ENCODE results near the gene KCNH4.
A peak's percentile ranks its signal among the peaks of the same experiment; 100 is the strongest.

KCNH4 gene

DNA sequence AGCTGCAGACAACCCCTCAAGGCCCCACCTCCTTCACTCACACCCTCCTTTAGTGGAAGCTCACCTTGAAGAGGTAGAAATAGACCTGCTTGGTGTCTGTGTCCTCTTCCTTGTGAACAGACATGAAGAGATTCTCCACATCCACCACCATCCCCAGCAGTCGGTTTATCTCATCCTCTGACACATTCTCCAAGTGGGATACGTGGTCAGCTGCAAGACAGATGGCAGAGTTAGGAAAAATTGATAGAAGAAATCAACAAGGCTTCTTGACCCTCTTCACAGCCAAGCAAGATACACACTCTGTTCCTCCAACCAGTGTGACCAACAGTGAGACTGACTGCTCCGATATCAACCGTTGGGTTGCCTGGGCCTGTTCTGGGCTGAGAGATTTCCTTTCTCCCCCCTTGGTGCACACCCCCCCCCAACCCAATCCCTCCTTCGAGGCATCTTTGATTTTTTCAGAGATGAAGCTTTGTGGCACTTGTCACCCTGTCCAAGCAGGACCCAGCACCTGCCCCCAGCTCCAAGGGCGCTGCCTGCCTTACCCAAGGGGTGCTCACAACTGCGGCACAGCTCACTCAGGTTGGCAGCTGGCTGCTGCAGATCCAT lies 60.7 kb downstream of the KCNH4 start:
- WGBS (ENCODE audit: insufficient coverage) = 60% methylated on average over 6 of the region's 7 CpGs
- Histone ChIP-seq H3K9me3 (ENCODE audit: control extremely low read depth in 1 of 5, control insufficient read depth in 4 of 5, insufficient read depth in 2 of 5, low read depth in 1 of 5, low read length in 4 of 5) (no peaks in the 10 kb centered on the region), H3K36me3 (ENCODE audit: control insufficient read depth in 4 of 4, insufficient read depth in 4 of 4, low read length in 3 of 4) (peaks cover 2 to 42% (median 29%) of the 10 kb centered on the region in 4 experiments), H3K4me3 (ENCODE audit: control insufficient read depth in 1 of 7, extremely low read depth in 1 of 7, insufficient read depth in 4 of 7, low read depth in 2 of 7, low read length in 6 of 7) (peak overlapping the region in 5 of 7 experiments; percentile 36 to 72 (median 59)), H3K27me3 (replicated peaks in 2 of 5; ENCODE audit: control insufficient read depth in 4 of 5, insufficient read depth in 5 of 5, low read length in 4 of 5) (no peaks in the 10 kb centered on the region), H3K4me1 (ENCODE audit: control extremely low read depth in 1 of 4, control insufficient read depth in 4 of 4, insufficient read depth in 4 of 4, low read length in 3 of 4) (peaks cover 0 to 15% (median 13%) of the 10 kb centered on the region in 4 experiments), H3K27ac (ENCODE audit: insufficient read depth in 1 of 2, low read depth in 1 of 2, low read length in 2 of 2, poor library complexity in 1 of 2, severe bottlenecking in 2 of 2) (no peak overlapping the region)
- ChIA-PET POLR2A (interaction anchor here (0.6 to 1.4 kb wide), 5 partner anchors 11 to 102 kb away, joined by 3 to 9 read pairs (median 3); partner anchors contain the start of gene DNAJC7), CTCF (interaction anchor here (0.9 to 21.8 kb wide), 17 partner anchors 8 to 158 kb away, joined by 3 to 381 read pairs (median 5); partner anchors contain the start of genes DHX58, DNAJC7, KCNH4 and NKIRAS2)
- DNase-seq = no peak

DNA sequence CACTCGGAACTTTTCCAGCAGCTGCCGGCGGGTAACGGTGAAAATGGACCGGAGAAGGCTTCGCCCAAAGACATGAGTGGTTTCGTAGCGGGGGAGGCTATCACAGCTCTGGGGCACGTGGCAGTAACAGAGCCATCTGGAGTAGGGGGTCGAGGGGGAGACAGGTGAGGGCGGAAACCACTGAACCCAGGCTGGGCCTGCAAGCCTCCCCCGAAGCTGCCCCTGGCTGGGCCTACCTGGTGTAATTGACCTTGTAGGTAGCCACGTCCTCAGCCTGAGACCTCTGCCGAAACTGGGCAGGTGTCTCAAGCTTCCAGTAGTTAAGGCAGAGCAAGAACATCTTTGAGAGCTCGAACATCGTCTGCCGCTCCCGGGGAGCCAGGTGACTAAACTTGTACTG lies 61.6 kb downstream of the KCNH4 start:
- POLR2A ChIA-PET = no interaction called here
- H3K4me3 ChIP-seq (ENCODE audit: control insufficient read depth in 1 of 7, extremely low read depth in 1 of 7, insufficient read depth in 4 of 7, low read depth in 2 of 7, low read length in 6 of 7) = no peak overlapping the region
- over 99% methylated on average over 12 of the region's 18 CpGs for WGBS (ENCODE audit: insufficient coverage)

DNA sequence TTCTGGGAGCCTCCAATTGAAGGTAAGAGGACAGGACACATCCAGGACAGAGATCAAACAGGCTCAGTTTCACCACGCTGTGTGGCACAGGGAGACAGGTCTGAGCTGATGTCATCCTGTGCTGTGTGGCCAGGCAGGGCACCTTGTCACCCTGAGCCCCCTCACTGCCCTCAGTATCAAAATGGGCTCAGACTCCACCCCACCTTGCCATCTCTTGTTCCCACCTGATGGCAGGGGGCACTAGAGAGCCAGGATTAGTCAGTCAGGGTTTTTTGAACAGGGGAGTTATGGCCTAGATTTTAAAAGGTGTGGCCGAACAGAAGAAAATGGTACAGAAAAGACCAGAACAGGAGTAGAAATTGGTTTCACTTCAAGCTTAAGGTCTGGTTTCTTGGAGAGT lies 62.4 kb downstream of the KCNH4 start:
- peaks cover 0 to 15% (median 14%) of the 10 kb centered on the region in 4 experiments for H3K4me1 ChIP-seq (ENCODE audit: control extremely low read depth in 1 of 4, control insufficient read depth in 4 of 4, insufficient read depth in 4 of 4, low read length in 3 of 4)
- CTCF ChIA-PET = interaction anchor here (0.6 to 21.8 kb wide), 21 partner anchors 8 to 156 kb away, joined by 3 to 381 read pairs (median 5); partner anchors contain the start of genes CNP, DNAJC7, GHDC and KCNH4
- POLR2A ChIA-PET = interaction anchor here (0.6 kb wide), 1 partner anchor 19 kb away, joined by 3 read pairs; no protein-coding TSS in a partner anchor
- peak; percentile 54 to 72 (median 69) for DNase-seq
- no peaks in the 10 kb centered on the region for H3K27me3 ChIP-seq (replicated peaks in 2 of 5; ENCODE audit: control insufficient read depth in 4 of 5, insufficient read depth in 5 of 5, low read length in 4 of 5)
- H3K27ac ChIP-seq (ENCODE audit: insufficient read depth in 1 of 2, low read depth in 1 of 2, low read length in 2 of 2, poor library complexity in 1 of 2, severe bottlenecking in 2 of 2) = no peak overlapping the region
- no peaks in the 10 kb centered on the region for H3K9me3 ChIP-seq (ENCODE audit: control extremely low read depth in 1 of 5, control insufficient read depth in 4 of 5, insufficient read depth in 2 of 5, low read depth in 1 of 5, low read length in 4 of 5)
- 91% methylated on average over 2 of the region's 2 CpGs for WGBS (ENCODE audit: insufficient coverage)
- no peak overlapping the region for H3K4me3 ChIP-seq (ENCODE audit: control insufficient read depth in 1 of 7, extremely low read depth in 1 of 7, insufficient read depth in 4 of 7, low read depth in 2 of 7, low read length in 6 of 7)
- peaks cover 2 to 47% (median 33%) of the 10 kb centered on the region in 4 experiments for H3K36me3 ChIP-seq (ENCODE audit: control insufficient read depth in 4 of 4, insufficient read depth in 4 of 4, low read length in 3 of 4)

More for the DNA sequence above, 61.6 kb downstream of the KCNH4 start:
- no peak for DNase-seq
- no peaks in the 10 kb centered on the region for H3K27me3 ChIP-seq (replicated peaks in 2 of 5; ENCODE audit: control insufficient read depth in 4 of 5, insufficient read depth in 5 of 5, low read length in 4 of 5)
- peaks cover 0 to 15% (median 13%) of the 10 kb centered on the region in 4 experiments for H3K4me1 ChIP-seq (ENCODE audit: control extremely low read depth in 1 of 4, control insufficient read depth in 4 of 4, insufficient read depth in 4 of 4, low read length in 3 of 4)
- CTCF ChIA-PET = interaction anchor here (0.6 to 21.8 kb wide), 20 partner anchors 9 to 155 kb away, joined by 3 to 381 read pairs (median 5); partner anchors contain the start of genes DNAJC7, GHDC, KCNH4 and NKIRAS2
- H3K27ac ChIP-seq (ENCODE audit: insufficient read depth in 1 of 2, low read depth in 1 of 2, low read length in 2 of 2, poor library complexity in 1 of 2, severe bottlenecking in 2 of 2) = no peak overlapping the region
- peaks cover 2 to 43% (median 32%) of the 10 kb centered on the region in 4 experiments for H3K36me3 ChIP-seq (ENCODE audit: control insufficient read depth in 4 of 4, insufficient read depth in 4 of 4, low read length in 3 of 4)
- H3K9me3 ChIP-seq (ENCODE audit: control extremely low read depth in 1 of 5, control insufficient read depth in 4 of 5, insufficient read depth in 2 of 5, low read depth in 1 of 5, low read length in 4 of 5) = no peaks in the 10 kb centered on the region

DNA sequence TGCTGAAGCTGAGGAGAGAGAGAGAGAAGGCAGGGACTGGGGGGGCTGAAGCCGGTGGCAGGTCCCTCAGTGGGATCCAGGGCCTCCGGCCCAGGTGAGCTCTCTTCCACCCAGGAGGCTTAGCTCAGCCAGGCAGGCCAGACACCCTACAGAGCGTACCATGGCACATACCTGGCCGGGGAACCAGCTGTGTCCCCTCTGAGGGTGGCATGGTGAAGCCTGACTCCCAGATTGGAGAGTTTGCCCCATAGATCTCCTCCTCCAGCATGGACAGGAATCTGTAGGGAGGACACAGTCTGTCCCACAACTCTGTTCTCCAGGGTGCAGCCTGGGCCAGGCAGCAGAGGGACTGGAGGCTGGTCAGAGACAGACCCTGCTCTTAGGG lies 62.8 kb downstream of the KCNH4 start:
- Histone ChIP-seq H3K36me3 (ENCODE audit: control insufficient read depth in 4 of 4, insufficient read depth in 4 of 4, low read length in 3 of 4) (peaks cover 2 to 51% (median 34%) of the 10 kb centered on the region in 4 experiments), H3K27ac (ENCODE audit: insufficient read depth in 1 of 2, low read depth in 1 of 2, low read length in 2 of 2, poor library complexity in 1 of 2, severe bottlenecking in 2 of 2) (no peak overlapping the region), H3K4me1 (ENCODE audit: control extremely low read depth in 1 of 4, control insufficient read depth in 4 of 4, insufficient read depth in 4 of 4, low read length in 3 of 4) (peaks cover 0 to 18% (median 16%) of the 10 kb centered on the region in 4 experiments), H3K9me3 (ENCODE audit: control extremely low read depth in 1 of 5, control insufficient read depth in 4 of 5, insufficient read depth in 2 of 5, low read depth in 1 of 5, low read length in 4 of 5) (no peaks in the 10 kb centered on the region), H3K4me3 (ENCODE audit: control insufficient read depth in 1 of 7, extremely low read depth in 1 of 7, insufficient read depth in 4 of 7, low read depth in 2 of 7, low read length in 6 of 7) (no peak overlapping the region), H3K27me3 (replicated peaks in 2 of 5; ENCODE audit: control insufficient read depth in 4 of 5, insufficient read depth in 5 of 5, low read length in 4 of 5) (no peaks in the 10 kb centered on the region)
- ChIA-PET CTCF (interaction anchor here (1.0 to 21.8 kb wide), 16 partner anchors 8 to 155 kb away, joined by 3 to 381 read pairs (median 6); partner anchors contain the start of genes CNP, DNAJC7, KCNH4 and NKIRAS2), POLR2A (interaction anchor here (0.6 kb wide), 1 partner anchor 19 kb away, joined by 3 read pairs; no protein-coding TSS in a partner anchor)
- 95% methylated on average over 4 of the region's 4 CpGs for WGBS (ENCODE audit: insufficient coverage)
- DNase-seq = no peak

DNA sequence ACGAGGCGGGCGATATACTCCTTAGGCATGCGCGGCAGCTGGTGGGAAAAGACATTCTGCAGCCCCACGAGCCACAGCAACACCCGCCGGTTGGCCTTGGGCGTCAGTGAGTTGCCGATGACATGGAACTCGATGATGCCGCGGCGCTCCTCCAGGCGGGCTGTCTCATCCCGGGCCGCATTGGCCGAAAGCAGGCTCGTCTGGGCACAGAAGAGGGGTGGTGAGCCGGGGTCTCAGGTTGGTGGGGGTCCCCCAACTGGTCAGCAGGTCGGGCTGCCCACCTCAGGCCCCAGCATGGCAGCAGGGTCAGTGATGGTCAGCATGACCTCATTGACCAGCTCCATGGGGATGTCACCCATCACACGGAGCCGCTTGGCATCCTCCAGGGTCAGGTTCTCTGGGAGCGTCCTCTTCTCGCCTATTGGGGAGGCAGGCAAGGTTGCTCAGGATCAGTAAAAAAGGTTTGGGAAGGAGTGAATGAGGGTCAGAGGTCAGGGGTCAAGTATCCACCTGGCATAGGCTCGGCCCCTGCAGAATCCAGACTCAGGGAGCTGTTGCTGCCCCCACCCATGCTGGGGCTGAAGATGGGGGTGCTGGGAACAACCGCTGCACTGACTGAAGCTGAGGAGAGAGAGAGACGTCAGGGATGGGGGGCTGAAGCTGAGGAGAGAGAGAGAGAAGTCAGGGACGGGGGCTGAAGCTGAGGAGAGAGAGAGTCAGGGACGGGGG lies 63.4 kb downstream of the KCNH4 start:
- POLR2A ChIA-PET = no interaction called here

DNA sequence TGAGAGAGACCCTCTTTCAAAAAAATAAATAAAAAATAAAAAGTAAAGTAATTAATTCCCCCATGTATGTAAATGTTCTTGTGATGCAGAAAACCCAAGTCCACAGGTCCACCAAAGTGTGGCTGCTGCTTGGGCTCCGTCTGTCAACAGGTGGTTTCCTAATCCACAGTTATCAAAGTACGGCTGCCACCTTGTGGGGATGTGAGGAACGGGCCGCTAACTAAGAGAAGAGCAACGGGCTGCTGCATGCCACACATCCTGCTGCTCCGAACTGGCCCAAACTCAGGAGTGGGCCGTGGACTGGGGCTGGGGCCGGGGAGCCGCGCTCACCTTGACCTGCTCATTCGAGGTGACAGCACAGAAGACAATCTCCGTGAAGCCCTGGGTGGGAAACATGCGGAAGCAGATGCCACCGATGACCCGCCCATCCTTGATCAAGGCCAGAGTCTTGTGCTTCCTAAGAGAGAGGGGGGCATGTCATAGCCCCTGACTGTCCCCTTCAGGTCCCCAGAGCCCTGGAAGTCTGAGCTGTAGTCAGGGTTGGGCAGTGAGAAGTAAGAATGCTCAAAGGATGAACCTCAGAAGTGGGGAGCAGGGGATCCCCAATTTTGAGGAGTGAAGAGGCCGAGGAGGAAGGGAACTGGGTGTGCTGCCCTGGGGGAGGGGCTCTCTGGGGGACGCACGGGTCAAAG lies 64.1 kb downstream of the KCNH4 start:
- ChIA-PET POLR2A (no interaction called here), CTCF (interaction anchor here (0.7 to 21.8 kb wide), 16 partner anchors 9 to 154 kb away, joined by 3 to 381 read pairs (median 6); partner anchors contain the start of genes CNP, DNAJC7, KCNH4 and NKIRAS2)
- Histone ChIP-seq H3K36me3 (ENCODE audit: control insufficient read depth in 4 of 4, insufficient read depth in 4 of 4, low read length in 3 of 4) (peaks cover 2 to 48% (median 32%) of the 10 kb centered on the region in 4 experiments), H3K9me3 (ENCODE audit: control extremely low read depth in 1 of 5, control insufficient read depth in 4 of 5, insufficient read depth in 2 of 5, low read depth in 1 of 5, low read length in 4 of 5) (no peaks in the 10 kb centered on the region), H3K4me3 (ENCODE audit: control insufficient read depth in 1 of 7, extremely low read depth in 1 of 7, insufficient read depth in 4 of 7, low read depth in 2 of 7, low read length in 6 of 7) (no peak overlapping the region), H3K4me1 (ENCODE audit: control extremely low read depth in 1 of 4, control insufficient read depth in 4 of 4, insufficient read depth in 4 of 4, low read length in 3 of 4) (peaks cover 6 to 30% (median 26%) of the 10 kb centered on the region in 4 experiments), H3K27ac (ENCODE audit: insufficient read depth in 1 of 2, low read depth in 1 of 2, low read length in 2 of 2, poor library complexity in 1 of 2, severe bottlenecking in 2 of 2) (no peak overlapping the region), H3K27me3 (replicated peaks in 2 of 5; ENCODE audit: control insufficient read depth in 4 of 5, insufficient read depth in 5 of 5, low read length in 4 of 5) (no peaks in the 10 kb centered on the region)
- peak; percentile 82 to 93 (median 89) for DNase-seq
- 47% methylated on average over 18 of the region's 18 CpGs for WGBS (ENCODE audit: insufficient coverage)

More for the DNA sequence above, 63.4 kb downstream of the KCNH4 start:
- Histone ChIP-seq H3K27ac (ENCODE audit: insufficient read depth in 1 of 2, low read depth in 1 of 2, low read length in 2 of 2, poor library complexity in 1 of 2, severe bottlenecking in 2 of 2) (no peak overlapping the region), H3K4me1 (ENCODE audit: control extremely low read depth in 1 of 4, control insufficient read depth in 4 of 4, insufficient read depth in 4 of 4, low read length in 3 of 4) (peaks cover 4 to 24% (median 22%) of the 10 kb centered on the region in 4 experiments), H3K9me3 (ENCODE audit: control extremely low read depth in 1 of 5, control insufficient read depth in 4 of 5, insufficient read depth in 2 of 5, low read depth in 1 of 5, low read length in 4 of 5) (no peaks in the 10 kb centered on the region), H3K36me3 (ENCODE audit: control insufficient read depth in 4 of 4, insufficient read depth in 4 of 4, low read length in 3 of 4) (peaks cover 2 to 48% (median 33%) of the 10 kb centered on the region in 4 experiments), H3K27me3 (replicated peaks in 2 of 5; ENCODE audit: control insufficient read depth in 4 of 5, insufficient read depth in 5 of 5, low read length in 4 of 5) (no peaks in the 10 kb centered on the region), H3K4me3 (ENCODE audit: control insufficient read depth in 1 of 7, extremely low read depth in 1 of 7, insufficient read depth in 4 of 7, low read depth in 2 of 7, low read length in 6 of 7) (no peak overlapping the region)
- CTCF ChIA-PET = interaction anchor here (0.7 to 21.8 kb wide), 18 partner anchors 9 to 155 kb away, joined by 3 to 381 read pairs (median 6); partner anchors contain the start of genes CNP, DNAJC7, KCNH4 and NKIRAS2
- DNase-seq = no peak
- 97% methylated on average over 27 of the region's 30 CpGs for WGBS (ENCODE audit: insufficient coverage)

Data from common myeloid progenitor, CD34-positive (primary cell).